ENCODE measurements around the gene EEF1AKMT3. TPM values are rescaled to one million over a fixed set of nuclear protein-coding genes. Genes with fewer than 3 reads are reported as not detected.
"Not testable (repeated sequence)": the region's sequence is repeated elsewhere in the genome, so short reads cannot be mapped to it uniquely, and the experiment has no call there.

Gene EEF1AKMT3
- total RNA-seq, 1 donor = 6.9 TPM

- TF ChIP-seq CTCF (IDR thresholded peaks at IDR 0.05; ENCODE audit: insufficient read depth, low read depth, low read length) = no peak
- no peak overlapping the region for H3K4me3 ChIP-seq (ENCODE audit: low read depth, low read length)
- DNase-seq (ENCODE audit: low read depth) = no peak
Measured at GRCh38 chr12:57767305-57767698, 5.1 kb upstream of the EEF1AKMT3 start.

GRCh38 chr12:57767876-57768275 lies 4.5 kb upstream of the EEF1AKMT3 start:
- no peak overlapping the region for H3K4me3 ChIP-seq (ENCODE audit: low read depth, low read length)
- no peak for TF ChIP-seq CTCF (IDR thresholded peaks at IDR 0.05; ENCODE audit: insufficient read depth, low read depth, low read length)
- no peak for DNase-seq (ENCODE audit: low read depth)

- TF ChIP-seq CTCF (IDR thresholded peaks at IDR 0.05; ENCODE audit: insufficient read depth, low read depth, low read length) = no peak
- no peak for DNase-seq (ENCODE audit: low read depth)
- no peak overlapping the region for H3K4me3 ChIP-seq (ENCODE audit: low read depth, low read length)
Measured at GRCh38 chr12:57769594-57769993, 2.8 kb upstream of the EEF1AKMT3 start.

GRCh38 chr12:57770734-57771133 lies 1.7 kb upstream of the EEF1AKMT3 start:
- no peak for DNase-seq (ENCODE audit: low read depth)
- no peak overlapping the region for H3K4me3 ChIP-seq (ENCODE audit: low read depth, low read length)
- TF ChIP-seq CTCF (IDR thresholded peaks at IDR 0.05; ENCODE audit: insufficient read depth, low read depth, low read length) = no peak

GRCh38 chr12:57771236-57771872 lies 1.1 kb upstream of the EEF1AKMT3 start:
- peak overlapping the region; percentile 96 for H3K4me3 ChIP-seq (ENCODE audit: low read depth, low read length)
- DNase-seq (ENCODE audit: low read depth) = peak; percentile 93
- no peak for TF ChIP-seq CTCF (IDR thresholded peaks at IDR 0.05; ENCODE audit: insufficient read depth, low read depth, low read length)

GRCh38 chr12:57771873-57772428 lies 463 bp upstream of the EEF1AKMT3 start, which contains the start of gene METTL1:
Gene METTL1, minus strand, starts transcription at chr12:57772105. Its CDS starts 22 bp downstream, at chr12:57772083.
- H3K4me3 ChIP-seq (ENCODE audit: low read depth, low read length) = peak within 1 kb of the TSS; percentile 96
- no peak for TF ChIP-seq CTCF (IDR thresholded peaks at IDR 0.05; ENCODE audit: insufficient read depth, low read depth, low read length)
- peak; percentile 97 for DNase-seq (ENCODE audit: low read depth)

- H3K4me3 ChIP-seq (ENCODE audit: low read depth, low read length); DNase-seq (ENCODE audit: low read depth): not testable (repeated sequence)
Measured at GRCh38 chr12:57774634-57775033, 2.2 kb downstream of the EEF1AKMT3 start.
